GM12878 (cell line): ENCODE results near the gene FBXO8. TPM values are rescaled to one million over a fixed set of nuclear protein-coding genes. Genes with fewer than 3 reads are reported as not detected.

Source experiments
- ATAC-seq: fragments of 200-7000 bp; cut with Tn5 transposase; 3 replicates; pipeline ENCODE4 v1.9.1; 2020; ENCODE audit warnings: mild to moderate bottlenecking, moderate library complexity
- BruUV-seq: library from RNA; stranded (reverse); fragments of 400-500 nt; replicated peaks from 2 replicates; lab custom pipeline; 2021; lab: Mats Ljungman, UMichigan
- CTCF ChIA-PET: fragments of 300-600 bp; sonication (Branson Sonifier 250); formaldehyde crosslinking; extraction: SDS; loops from one replicate; lab custom pipeline; 2021; ENCODE audit warnings: inconsistent platforms; lab: Yijun Ruan, JAX
- POLR2A ChIA-PET: fragments of 350-600 bp; formaldehyde crosslinking; extraction: SDS; loops from one replicate; lab custom pipeline; 2021; ENCODE audit warnings: inconsistent platforms; lab: Charles Lee
- RAD21 ChIA-PET: fragments of 300-600 bp; sonication (Branson Sonifier 250); formaldehyde crosslinking; loops from one replicate; lab custom pipeline; 2023; ENCODE audit warnings: antibody characterized with exemption; ENCODE audit not compliant: unreplicated experiment; lab: Charles Lee
- SMC1A ChIA-PET: fragments of 300-600 bp; sonication (Branson Sonifier 250); formaldehyde crosslinking; loops from one replicate; lab custom pipeline; 2023; ENCODE audit not compliant: unreplicated experiment, uncharacterized antibody; lab: Charles Lee
- DNase-seq: peaks from one replicate; pipeline ENCODE4 v3.0.0-alpha.2; 2011; ENCODE audit warnings: low read depth, low spot score
- FAIRE-seq: peaks from 3 replicates; lab custom pipeline; 2011; peaks lifted over from hg19 to GRCh38; lab: Jason Lieb, UNC
- H2AFZ ChIP-seq: 2 replicates; pipeline ENCODE4 v1.6.0; 2011; ENCODE audit warnings: low read depth, low read length, control low read depth; ENCODE audit not compliant: control insufficient read depth
- H3K27ac ChIP-seq: 2 replicates; pipeline ENCODE4 v1.5.1; 2011; ENCODE audit warnings: control low read depth; ENCODE audit not compliant: control insufficient read depth, insufficient read depth
- H3K27me3 ChIP-seq, 2 experiments: replicated peaks in 1 of 2; 2 replicates each; pipeline versions ENCODE4 v1.6.0 to v1.6.1; 2011; ENCODE audit warnings: low read length in 1 of 2; ENCODE audit not compliant: control insufficient read depth in 2 of 2, insufficient read depth in 2 of 2
- H3K36me3 ChIP-seq, 2 experiments: 2 replicates each; pipeline ENCODE4 v1.5.1; 2011; ENCODE audit warnings: low read length in 1 of 2; ENCODE audit not compliant: control insufficient read depth in 2 of 2, insufficient read depth in 2 of 2
- H3K4me1 ChIP-seq: 2 replicates; pipeline ENCODE4 v1.6.1; 2011; ENCODE audit warnings: mild to moderate bottlenecking, low read length, moderate library complexity, mixed read lengths; ENCODE audit not compliant: control insufficient read depth, insufficient read depth
- H3K4me2 ChIP-seq: 2 replicates; pipeline ENCODE4 v1.6.0; 2011; ENCODE audit warnings: control low read depth; ENCODE audit not compliant: control insufficient read depth, insufficient read depth
- H3K4me3 ChIP-seq: fragments of 200-600 bp; sonication (generic); 2 replicates; pipeline ENCODE4 v1.5.1; 2016
- H3K79me2 ChIP-seq: 2 replicates; pipeline ENCODE4 v1.6.0; 2011; ENCODE audit warnings: low read length; ENCODE audit not compliant: control insufficient read depth, insufficient read depth
- H3K9ac ChIP-seq: 2 replicates; pipeline ENCODE4 v1.8.0; 2011; ENCODE audit warnings: low read length, control low read depth, mixed read lengths; ENCODE audit not compliant: control insufficient read depth, insufficient read depth
- H3K9me3 ChIP-seq: replicated peaks from 3 replicates; pipeline ENCODE4 v1.5.1; 2011; ENCODE audit warnings: mild to moderate bottlenecking, low read length; ENCODE audit not compliant: control insufficient read depth, insufficient read depth
- H4K20me1 ChIP-seq: 2 replicates; pipeline ENCODE4 v1.6.0; 2011; ENCODE audit not compliant: control insufficient read depth, insufficient read depth
- BCL11A ChIP-seq: IDR thresholded peaks from 2 replicates; pipeline ENCODE4 v1.6.1; 2011; ENCODE audit warnings: low read depth, low read length
- CBFB ChIP-seq: IDR thresholded peaks from 2 replicates; pipeline ENCODE4 v1.6.1; 2016; ENCODE audit warnings: antibody characterized with exemption, low read depth
- CEBPB ChIP-seq, 2 experiments: fragments of 150-350 bp in 1 of 2; IDR thresholded peaks; 2 replicates each; pipeline ENCODE4 v1.6.1; 2012 to 2014; ENCODE audit warnings: low read depth in 2 of 2, low read length in 2 of 2, borderline replicate concordance in 1 of 2, inconsistent platforms in 1 of 2
- KLF5 ChIP-seq: fragments of 450-650 bp; IDR thresholded peaks from 2 replicates; pipeline ENCODE4 v1.6.1; 2014; ENCODE audit warnings: mild to moderate bottlenecking; ENCODE audit not compliant: partially characterized antibody
- MTA2 ChIP-seq: fragments of 450-650 bp; IDR thresholded peaks from 2 replicates; pipeline ENCODE4 v1.6.1; 2016; ENCODE audit warnings: low read depth, mild to moderate bottlenecking, moderate library complexity
- POLR2AphosphoS5 ChIP-seq: IDR thresholded peaks from 2 replicates; pipeline ENCODE4 v1.6.1; 2011; ENCODE audit warnings: mild to moderate bottlenecking, low read length, inconsistent platforms
- RUNX3 ChIP-seq: IDR thresholded peaks from 2 replicates; pipeline ENCODE4 v1.6.1; 2012; ENCODE audit warnings: low read length, inconsistent platforms
- SIN3A ChIP-seq: IDR thresholded peaks from 2 replicates; pipeline ENCODE4 v1.6.1; 2012; ENCODE audit warnings: low read depth, low read length, improper control_type of control experiment
- SIX5 ChIP-seq: IDR thresholded peaks from 2 replicates; pipeline ENCODE4 v1.6.1; 2011; ENCODE audit warnings: mild to moderate bottlenecking, low read depth, low read length, moderate library complexity; ENCODE audit not compliant: severe bottlenecking
- SREBF1 ChIP-seq: IDR thresholded peaks from 2 replicates; pipeline ENCODE4 v1.6.1; 2012; ENCODE audit warnings: mild to moderate bottlenecking, low read length
- TARDBP ChIP-seq: IDR thresholded peaks from 2 replicates; pipeline ENCODE4 v1.6.1; 2016; ENCODE audit warnings: borderline replicate concordance
- USF2 ChIP-seq: IDR thresholded peaks from 2 replicates; pipeline ENCODE4 v1.6.1; 2011; ENCODE audit warnings: low read depth, low read length, improper control_type of control experiment, borderline replicate concordance
- ZNF217 ChIP-seq: fragments of 450-650 bp; IDR thresholded peaks from 2 replicates; pipeline ENCODE4 v1.6.1; 2017; ENCODE audit warnings: antibody characterized with exemption, mild to moderate bottlenecking
- ZSCAN29 ChIP-seq: fragments of 450-650 bp; IDR thresholded peaks from 2 replicates; pipeline ENCODE4 v1.6.1; 2017; ENCODE audit warnings: mild to moderate bottlenecking, moderate library complexity
- WGBS: methylation state at CpG from one replicate; pipeline ENCODE4 v1.1.6; 2016; ENCODE audit warnings: low lambda C conversion rate; ENCODE audit not compliant: insufficient replicate concordance, insufficient coverage; ENCODE audit errors: missing lambda C conversion rate; 5-methylcytosine and 5-hydroxymethylcytosine counted together
- in situ Hi-C: fragments of 300-500 bp; cut with MboI; formaldehyde crosslinking; loops from 9 replicates; pipeline ENCODE4 v1.14.3; 2018; ENCODE audit warnings: mixed read lengths
- intact Hi-C: fragments of 100-400 bp; cut with micrococcal nuclease; formaldehyde crosslinking; loops from one replicate; pipeline ENCODE4 v1.14.2; 2022; ENCODE audit not compliant: unreplicated experiment
- polyA plus RNA-seq, 11 experiments: library from polyadenylated mRNA; depleted of rRNA in 4 of 11; unstranded in 6 of 11; stranded (reverse) in 5 of 11; fragments of >200 nt; fragmentation: Nextera tagmentation in 4 of 11; fragmentation: Illumina TruSeq in 1 of 11; extraction: Ambion mirVana in 4 of 11; extraction: Trizol in 1 of 11; gene quantifications; 1 replicate in 1 of 11; 2 replicates in 10 of 11; pipeline versions ENCODE4 v1.2.1 to v1.2.3, GENCODE V29; 2011 to 2016; ENCODE audit warnings: inconsistent platforms in 2 of 11, missing spikeins in 2 of 11, low read depth in 1 of 11
- total RNA-seq, 4 experiments: library from RNA; depleted of rRNA in 3 of 4; stranded (reverse); fragments of >200 nt in 3 of 4; fragmentation: Illumina TruSeq in 1 of 4; extraction: Trizol in 1 of 4; gene quantifications; 2 replicates each; pipeline versions ENCODE4 v1.2.1 to v1.2.3, GENCODE V29; 2013 to 2021
- TF ChIP-seq, protein P1 (sequence below): fragments of 450-650 bp; IDR thresholded peaks from 2 replicates; pipeline ENCODE4 v1.6.1; 2017; ENCODE audit warnings: mild to moderate bottlenecking, low read depth, inconsistent platforms; ENCODE audit not compliant: poor library complexity, severe bottlenecking

Gene FBXO8
- total and polyA plus RNA-seq, 10 of the 15 experiments (the other 5 are each of a cell fraction or from before 2014, with no cell fraction given): 11.3 to 38.1 (median 16.8) TPM

GRCh38 chr4:174314770-174315169 is 31.3 kb upstream of the FBXO8 start:
- Histone ChIP-seq H3K4me2 (no peak overlapping the region), H3K9ac (no peak overlapping the region), H3K9me3 (no peaks in the 10 kb centered on the region), H3K4me3 (no peak overlapping the region), H3K27ac (no peak overlapping the region), H3K79me2 (no peaks in the 10 kb centered on the region), H3K36me3 (no peaks in the 10 kb centered on the region; a peak in 1 of 4 replicates), H3K27me3 (no peaks in the 10 kb centered on the region), H3K4me1 (no peaks in the 10 kb centered on the region), H4K20me1 (no peaks in the 10 kb centered on the region), H2AFZ (no peak overlapping the region)
- WGBS: 54% methylated on average over 3 of the region's 3 CpGs
- POLR2A ChIA-PET: interaction anchor here (1.2 kb wide), 1 partner anchor 30 kb away, joined by 3 read pairs; no protein-coding TSS in a partner anchor
- intact Hi-C loops: loop anchor here (5.0 kb wide), 1 partner anchor 892 kb away; no protein-coding TSS in a partner anchor
- SMC1A ChIA-PET: interaction anchor here (0.6 to 2.1 kb wide), 8 partner anchors 8 to 145 kb away, joined by 3 to 11 read pairs (median 3); no protein-coding TSS in a partner anchor
- in situ Hi-C loops: loop anchor here (10.0 to 25.0 kb wide), 2 partner anchors 90 to 802 kb away; no protein-coding TSS in a partner anchor
- ATAC-seq (peak; percentile 48), FAIRE-seq (no peak), DNase-seq (no peak)
- BruUV-seq: no TSS peak
- RAD21 ChIA-PET: interaction anchor here (1.1 kb wide), 1 partner anchor 31 kb away, joined by 3 read pairs; the partner anchor contains the start of gene CEP44
- TF ChIP-seq MTA2 (peak; percentile 13; the same call in 1 of the 2 replicates), SIN3A (no peak)
- CTCF ChIA-PET: interaction anchor here (0.7 to 1.5 kb wide), 5 partner anchors 9 to 94 kb away, joined by 3 to 5 read pairs (median 3); no protein-coding TSS in a partner anchor

GRCh38 chr4:174314274-174314673 is 30.8 kb upstream of the FBXO8 start:
- H3K4me1 ChIP-seq: no peaks in the 10 kb centered on the region
- no peak overlapping the region for H3K4me2 ChIP-seq
- DNase-seq (no peak), FAIRE-seq (no peak), ATAC-seq (no peak)
- no peaks in the 10 kb centered on the region for H3K9me3 ChIP-seq
- H3K27ac ChIP-seq: no peak overlapping the region
- intact Hi-C loops (no loop called here), in situ Hi-C loops (loop anchor here (10.0 to 25.0 kb wide), 2 partner anchors 89 to 802 kb away; no protein-coding TSS in a partner anchor)
- no peaks in the 10 kb centered on the region for H3K79me2 ChIP-seq
- H2AFZ ChIP-seq: no peak overlapping the region
- BruUV-seq: no TSS peak
- ChIA-PET CTCF (interaction anchor here (0.7 to 1.5 kb wide), 4 partner anchors 8 to 94 kb away, joined by 3 to 5 read pairs (median 3); no protein-coding TSS in a partner anchor), RAD21 (interaction anchor here (1.1 kb wide), 1 partner anchor 30 kb away, joined by 3 read pairs; the partner anchor contains the start of gene CEP44), POLR2A (interaction anchor here (1.0 kb wide), 1 partner anchor 36 kb away, joined by 3 read pairs; no protein-coding TSS in a partner anchor), SMC1A (interaction anchor here (1.0 to 2.1 kb wide), 5 partner anchors 12 to 91 kb away, joined by 3 to 11 read pairs (median 4); no protein-coding TSS in a partner anchor)
- no peaks in the 10 kb centered on the region for H3K27me3 ChIP-seq
- H3K4me3 ChIP-seq: no peak overlapping the region
- WGBS: 97% methylated on average over 3 of the region's 3 CpGs
- H3K9ac ChIP-seq: no peak overlapping the region
- no peaks in the 10 kb centered on the region for H3K36me3 ChIP-seq
- no peaks in the 10 kb centered on the region for H4K20me1 ChIP-seq
- no peak for TF ChIP-seq CEBPB (IDR thresholded peaks at IDR 0.05; ENCODE audit: borderline replicate concordance in 1 of 2, low read depth in 2 of 2, low read length in 2 of 2)
- TF ChIP-seq KLF5: no peak
- no peak for TF ChIP-seq USF2
- TF ChIP-seq ZNF217: no peak
- TF ChIP-seq SIX5: no peak
- no peak for TF ChIP-seq BCL11A
- no peak for TF ChIP-seq SREBF1
- TF ChIP-seq POLR2AphosphoS5: no peak
- no peak for TF ChIP-seq TARDBP
- TF ChIP-seq ZSCAN29: no peak
- TF ChIP-seq RUNX3: no peak
- TF ChIP-seq, protein P1, sequence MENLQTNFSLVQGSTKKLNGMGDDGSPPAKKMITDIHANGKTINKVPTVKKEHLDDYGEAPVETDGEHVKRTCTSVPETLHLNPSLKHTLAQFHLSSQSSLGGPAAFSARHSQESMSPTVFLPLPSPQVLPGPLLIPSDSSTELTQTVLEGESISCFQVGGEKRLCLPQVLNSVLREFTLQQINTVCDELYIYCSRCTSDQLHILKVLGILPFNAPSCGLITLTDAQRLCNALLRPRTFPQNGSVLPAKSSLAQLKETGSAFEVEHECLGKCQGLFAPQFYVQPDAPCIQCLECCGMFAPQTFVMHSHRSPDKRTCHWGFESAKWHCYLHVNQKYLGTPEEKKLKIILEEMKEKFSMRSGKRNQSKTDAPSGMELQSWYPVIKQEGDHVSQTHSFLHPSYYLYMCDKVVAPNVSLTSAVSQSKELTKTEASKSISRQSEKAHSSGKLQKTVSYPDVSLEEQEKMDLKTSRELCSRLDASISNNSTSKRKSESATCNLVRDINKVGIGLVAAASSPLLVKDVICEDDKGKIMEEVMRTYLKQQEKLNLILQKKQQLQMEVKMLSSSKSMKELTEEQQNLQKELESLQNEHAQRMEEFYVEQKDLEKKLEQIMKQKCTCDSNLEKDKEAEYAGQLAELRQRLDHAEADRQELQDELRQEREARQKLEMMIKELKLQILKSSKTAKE: no peak
- no peak for TF ChIP-seq CBFB
